22Rv1 (cell line): ENCODE data around the gene SYTL2.

Experiments
- ZFX ChIP-seq: fragments of 450-650 bp; IDR thresholded peaks from 2 replicates; pipeline ENCODE4 v1.6.1; 2017; ENCODE audit warnings: antibody characterized with exemption, borderline replicate concordance
- TF ChIP-seq, protein P1 (sequence below): fragments of 450-650 bp; IDR thresholded peaks from 2 replicates; pipeline ENCODE4 v1.5.1; 2017; ENCODE audit warnings: mild to moderate bottlenecking

GRCh38 chr11:85673393-85673792 is 137.5 kb downstream of the SYTL2 start:
- TF ChIP-seq, protein P1, sequence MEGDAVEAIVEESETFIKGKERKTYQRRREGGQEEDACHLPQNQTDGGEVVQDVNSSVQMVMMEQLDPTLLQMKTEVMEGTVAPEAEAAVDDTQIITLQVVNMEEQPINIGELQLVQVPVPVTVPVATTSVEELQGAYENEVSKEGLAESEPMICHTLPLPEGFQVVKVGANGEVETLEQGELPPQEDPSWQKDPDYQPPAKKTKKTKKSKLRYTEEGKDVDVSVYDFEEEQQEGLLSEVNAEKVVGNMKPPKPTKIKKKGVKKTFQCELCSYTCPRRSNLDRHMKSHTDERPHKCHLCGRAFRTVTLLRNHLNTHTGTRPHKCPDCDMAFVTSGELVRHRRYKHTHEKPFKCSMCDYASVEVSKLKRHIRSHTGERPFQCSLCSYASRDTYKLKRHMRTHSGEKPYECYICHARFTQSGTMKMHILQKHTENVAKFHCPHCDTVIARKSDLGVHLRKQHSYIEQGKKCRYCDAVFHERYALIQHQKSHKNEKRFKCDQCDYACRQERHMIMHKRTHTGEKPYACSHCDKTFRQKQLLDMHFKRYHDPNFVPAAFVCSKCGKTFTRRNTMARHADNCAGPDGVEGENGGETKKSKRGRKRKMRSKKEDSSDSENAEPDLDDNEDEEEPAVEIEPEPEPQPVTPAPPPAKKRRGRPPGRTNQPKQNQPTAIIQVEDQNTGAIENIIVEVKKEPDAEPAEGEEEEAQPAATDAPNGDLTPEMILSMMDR: no peak
- TF ChIP-seq ZFX: no peak
